Keratinocyte (primary cell): ENCODE data around the gene ZNF555.

Source experiments
- CTCF ChIP-seq, 3 experiments: IDR thresholded peaks in 1 of 3; conservative IDR thresholded peaks in 1 of 3; optimal IDR thresholded peaks in 1 of 3; 2 replicates in 2 of 3; 3 replicates in 1 of 3; pipeline versions ENCODE3 to v1.5.1; 2011; ENCODE audit warnings: low read length in 3 of 3, mild to moderate bottlenecking in 3 of 3, moderate library complexity in 2 of 3, control low read depth in 1 of 3, inconsistent platforms in 1 of 3; ENCODE audit not compliant: insufficient read depth in 2 of 3; ENCODE audit errors: extremely low read depth in 1 of 3
- EZH2 ChIP-seq: IDR thresholded peaks from one replicate; pipeline ENCODE4 v1.6.1; 2012; ENCODE audit warnings: inconsistent platforms, mild to moderate bottlenecking, low read length, moderate library complexity

GRCh38 chr19:2846180-2846894 is 5.1 kb downstream of the ZNF555 start:
- TF ChIP-seq CTCF (optimal IDR thresholded peaks at IDR 0.05 in 1 of 3, IDR thresholded peaks at IDR 0.05 in 1 of 3, conservative IDR thresholded peaks at IDR 0.05 in 1 of 3; ENCODE audit: extremely low read depth in 1 of 3, insufficient read depth in 2 of 3, low read length in 3 of 3) (no peak), EZH2 (no peak)
